GM12892 (cell line): ENCODE results near the gene ZDHHC11.
A peak's percentile ranks its signal among the peaks of the same experiment; 100 is the strongest.
"Not testable (repeated sequence)": the region's sequence is repeated elsewhere in the genome, so short reads cannot be mapped to it uniquely, and the experiment has no call there.

Experiments used
- DNase-seq: peaks from one replicate; pipeline ENCODE4 v3.0.0; 2011; ENCODE audit not compliant: insufficient read length
- FAIRE-seq: peaks from 2 replicates; lab custom pipeline; 2011; peaks lifted over from hg19 to GRCh38; lab: Jason Lieb, UNC
- POLR2A ChIP-seq: IDR thresholded peaks from 2 replicates; pipeline ENCODE4 v1.6.1; 2011; ENCODE audit warnings: low read depth, low read length, control low read depth
- POLR2AphosphoS5 ChIP-seq: IDR thresholded peaks from 2 replicates; pipeline ENCODE4 v1.6.1; 2011; ENCODE audit warnings: low read depth, low read length, control low read depth
- TAF1 ChIP-seq: IDR thresholded peaks from 2 replicates; pipeline ENCODE4 v1.6.1; 2011; ENCODE audit warnings: low read depth, mild to moderate bottlenecking, control low read depth, low read length, borderline replicate concordance

Gene ZDHHC11

GRCh38 chr5:782356-782755 is 68.4 kb downstream of the ZDHHC11 start:
- FAIRE-seq, DNase-seq: not testable (repeated sequence)

- not testable (repeated sequence) for FAIRE-seq
- peak; percentile 1 for DNase-seq
Measured at GRCh38 chr5:780571-780970, 70.2 kb downstream of the ZDHHC11 start.

DNA sequence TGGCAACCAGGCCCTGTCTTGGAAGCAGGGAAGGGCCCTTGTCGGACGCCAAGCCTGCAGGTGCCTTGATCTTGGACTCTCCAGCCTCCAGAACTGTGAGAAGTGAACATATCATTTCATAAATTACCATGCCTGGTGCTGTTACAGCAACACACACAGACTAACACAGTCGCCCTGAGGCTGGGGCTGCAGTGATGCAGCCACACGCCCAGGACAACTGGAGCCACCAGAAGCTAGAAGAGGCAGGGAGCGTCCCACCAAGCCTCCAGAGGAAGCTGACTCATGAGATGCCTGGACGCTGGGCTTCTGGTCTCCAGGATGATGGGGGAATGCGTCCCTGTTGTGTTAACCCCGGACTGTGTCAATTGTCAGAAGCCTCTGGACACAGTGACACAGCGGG is 71.8 kb downstream of the ZDHHC11 start:
- DNase-seq, FAIRE-seq: not testable (repeated sequence)

GRCh38 chr5:778421-778820 is 72.4 kb downstream of the ZDHHC11 start:
- not testable (repeated sequence) for FAIRE-seq, DNase-seq

GRCh38 chr5:777756-778161 is 73.0 kb downstream of the ZDHHC11 start:
- no peak for TF ChIP-seq POLR2AphosphoS5
- no peak for TF ChIP-seq POLR2A
- no peak for TF ChIP-seq TAF1
- no peak for FAIRE-seq
- DNase-seq: no peak

- no peak for TF ChIP-seq POLR2AphosphoS5
- no peak for TF ChIP-seq TAF1
- no peak for TF ChIP-seq POLR2A
- DNase-seq: no peak
- no peak for FAIRE-seq
Measured at GRCh38 chr5:776862-777711, 73.7 kb downstream of the ZDHHC11 start.

DNA sequence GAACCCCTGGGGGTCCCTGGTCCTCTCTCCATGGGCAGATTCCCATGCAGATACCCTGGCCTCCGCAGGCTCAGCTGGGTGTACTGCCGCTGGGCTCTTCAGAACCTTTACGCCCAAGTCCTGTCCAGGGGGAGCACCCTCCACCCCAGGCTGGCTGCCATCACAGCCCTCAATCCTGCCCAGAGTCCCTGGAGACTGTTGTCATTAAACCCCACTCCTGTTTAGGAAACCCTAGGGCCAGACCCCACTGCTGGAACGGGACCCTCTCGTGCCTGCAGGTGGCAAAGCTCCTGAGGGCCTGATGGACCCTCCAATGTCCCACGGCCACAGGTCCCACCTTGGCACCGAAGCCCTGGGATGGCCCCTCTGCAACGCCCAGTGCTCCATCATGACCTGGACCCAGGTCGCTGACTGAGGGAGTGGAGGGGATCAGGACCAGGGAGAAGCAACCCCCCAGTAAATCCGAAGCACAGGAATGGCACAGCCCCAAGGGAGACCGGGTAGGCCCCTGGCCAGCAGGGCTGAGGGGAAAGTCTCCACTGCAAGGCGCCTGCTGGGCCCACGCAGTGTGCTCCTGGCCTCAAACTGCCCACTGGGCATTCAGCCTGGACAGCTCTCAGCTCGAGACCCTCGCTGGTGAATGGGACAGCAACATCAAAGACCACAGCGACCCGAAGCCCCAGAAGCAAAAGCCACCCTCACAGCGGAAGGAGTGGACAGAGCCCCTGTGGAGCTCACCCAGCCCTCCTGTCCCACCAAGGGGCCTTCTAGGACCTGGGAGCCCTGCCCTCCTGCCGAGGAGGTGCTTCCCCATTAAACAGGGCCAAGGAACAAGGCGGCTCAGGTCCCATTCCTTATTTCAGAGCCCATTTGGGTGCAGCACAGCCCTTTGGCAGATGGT is 74.6 kb downstream of the ZDHHC11 start:
- no peak for FAIRE-seq
- no peak for DNase-seq
- TF ChIP-seq TAF1 (no peak), POLR2A (no peak), POLR2AphosphoS5 (no peak)

DNA sequence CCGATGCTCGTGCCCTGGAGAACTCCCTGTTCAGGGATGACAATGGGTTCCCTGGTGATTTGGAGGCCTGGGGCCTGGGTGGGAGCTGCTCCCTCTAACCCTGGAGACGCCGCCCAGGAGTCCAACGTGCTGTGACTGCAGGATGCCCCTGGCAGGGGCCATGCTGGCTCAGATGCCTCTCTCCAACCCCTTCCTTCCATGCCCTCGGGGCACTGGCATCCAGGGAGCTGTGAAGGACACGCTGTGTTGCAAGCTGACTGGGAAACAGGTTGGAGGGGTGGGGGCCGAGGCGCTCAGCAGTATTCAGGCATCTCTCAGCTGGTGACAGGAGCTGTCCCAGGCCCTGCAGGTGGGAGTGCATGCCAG is 75.2 kb downstream of the ZDHHC11 start:
- DNase-seq, FAIRE-seq: not testable (repeated sequence)

- FAIRE-seq, DNase-seq: not testable (repeated sequence)
Measured at GRCh38 chr5:774854-775505, 75.8 kb downstream of the ZDHHC11 start.

DNA sequence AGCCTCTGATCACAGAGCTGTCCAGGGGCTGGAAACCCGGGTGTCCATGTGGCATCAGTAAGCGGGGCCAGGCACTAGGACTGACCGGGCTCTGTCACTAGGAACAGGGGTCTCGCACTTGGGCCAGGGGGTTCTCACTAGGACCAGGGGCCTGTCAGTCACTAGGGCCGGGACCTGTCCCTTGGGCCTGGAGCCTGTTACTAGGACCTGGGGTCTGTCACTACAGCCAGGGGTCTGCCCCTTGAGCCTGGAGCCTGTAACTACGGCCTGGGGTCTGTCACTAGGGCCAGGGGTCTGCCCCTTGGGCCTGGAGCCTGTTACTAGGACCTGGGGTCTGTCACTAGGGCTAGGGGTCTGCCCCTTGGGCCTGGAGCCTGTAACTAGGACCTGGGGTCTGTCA is 76.5 kb downstream of the ZDHHC11 start:
- not testable (repeated sequence) for FAIRE-seq, DNase-seq

- no peak for DNase-seq
- no peak for TF ChIP-seq POLR2AphosphoS5
- TF ChIP-seq POLR2A: no peak
- FAIRE-seq: no peak
Measured at GRCh38 chr5:773517-774264, 77.1 kb downstream of the ZDHHC11 start.

DNA sequence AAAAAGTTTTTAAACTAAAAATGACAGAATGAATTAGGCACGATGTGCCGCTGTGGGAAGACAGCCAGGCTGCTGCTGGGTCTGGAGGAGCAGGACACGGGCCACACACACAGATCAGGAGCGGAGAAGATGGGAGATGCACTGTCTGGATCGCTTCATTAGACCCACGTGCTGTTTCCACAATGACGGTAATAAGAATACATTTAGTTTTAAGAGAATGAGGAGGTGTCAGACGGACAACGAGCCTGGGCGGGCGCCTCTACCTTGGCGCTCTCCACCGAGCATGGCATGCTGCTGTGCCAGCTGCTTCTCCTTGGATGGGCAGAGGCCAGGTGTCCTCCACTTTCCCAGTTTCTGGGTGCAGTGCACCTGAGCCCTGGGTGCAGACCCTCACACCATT is 77.9 kb downstream of the ZDHHC11 start:
- not testable (repeated sequence) for DNase-seq, FAIRE-seq

DNA sequence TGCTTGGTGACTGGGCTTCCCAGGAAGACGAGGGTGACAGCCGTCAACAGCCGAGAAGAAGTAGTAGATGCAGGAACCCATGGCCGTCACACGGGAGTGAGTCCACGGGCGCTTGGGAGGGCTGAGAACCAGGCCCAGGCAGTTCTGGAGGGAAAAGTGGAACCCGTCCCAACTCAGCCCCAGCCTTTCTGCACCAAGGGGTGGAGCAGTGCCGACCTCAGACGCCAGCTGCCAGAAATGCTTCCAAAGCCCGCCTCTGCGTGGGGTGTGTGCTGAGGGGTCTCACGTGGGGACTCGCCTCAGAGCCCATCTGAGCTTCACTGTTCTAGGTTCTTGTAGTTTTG is 78.3 kb downstream of the ZDHHC11 start:
- FAIRE-seq, DNase-seq: not testable (repeated sequence)

GRCh38 chr5:771841-772546 is 78.8 kb downstream of the ZDHHC11 start:
- DNase-seq, FAIRE-seq: not testable (repeated sequence)

GRCh38 chr5:771087-771781 is 79.6 kb downstream of the ZDHHC11 start:
- DNase-seq, FAIRE-seq: not testable (repeated sequence)

- not testable (repeated sequence) for DNase-seq
Measured at GRCh38 chr5:770585-770984, 80.2 kb downstream of the ZDHHC11 start.

More at GRCh38 chr5:770585-770984, 80.2 kb downstream of the ZDHHC11 start:
- FAIRE-seq: not testable (repeated sequence)
